ENCODE data around the gene TRIM27. TPM values are rescaled to one million over a fixed set of nuclear protein-coding genes. Genes with fewer than 3 reads are reported as not detected.
A peak's percentile ranks its signal among the peaks of the same experiment; 100 is the strongest.

TRIM27 gene
- total RNA-seq, 2 experiments from 2014 or later: 11.5 to 13.2 TPM

DNA sequence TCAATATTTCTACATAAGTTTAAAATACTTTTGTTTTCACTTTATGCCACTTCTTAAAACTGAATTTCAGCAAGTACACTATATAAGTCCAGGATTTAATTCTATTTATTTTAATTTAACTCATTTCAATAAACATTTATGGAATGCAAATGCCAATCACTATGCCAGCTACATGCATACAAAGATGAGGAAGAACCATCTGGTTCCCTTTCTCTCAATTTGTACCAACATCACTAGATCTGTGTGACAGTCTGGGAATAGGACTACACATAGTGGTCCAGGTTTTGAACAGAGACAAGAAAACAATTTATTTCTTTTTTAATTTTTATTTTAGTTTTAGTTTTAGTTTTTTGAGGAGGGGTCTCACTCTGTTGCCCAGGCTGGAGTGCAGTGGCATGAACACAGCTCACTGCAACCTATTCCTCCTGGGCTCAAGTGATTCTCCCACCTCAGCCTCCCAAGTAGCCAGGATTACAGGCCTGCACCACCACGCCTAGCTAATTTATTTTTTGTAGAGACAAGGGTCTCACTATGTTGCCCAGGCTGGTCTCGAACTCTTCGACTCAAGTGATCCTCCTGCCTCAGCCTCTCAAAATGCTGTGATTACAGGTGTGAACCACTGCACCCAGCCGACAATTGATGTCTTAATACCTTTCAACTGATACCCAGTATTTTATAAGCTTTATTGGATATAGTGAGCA, 35.8 kb downstream of the TRIM27 start:
- DNase-seq (no peak), ATAC-seq (ENCODE audit: poor library complexity) (no peak)
- Mint-ChIP-seq H3K27ac (no peak overlapping the region), H3K27me3 (no peaks in the 10 kb centered on the region), H3K4me1 (ENCODE audit: low read depth) (peaks cover 31% of the 10 kb centered on the region), H3K9me3 (peaks cover 6% of the 10 kb centered on the region), H3K4me3 (no peak overlapping the region), H3K36me3 (ENCODE audit: low read depth) (peaks cover 6% of the 10 kb centered on the region)
- ChIA-PET POLR2A (interaction anchor here (8.1 kb wide), 1 partner anchor 9 kb away, joined by 146 read pairs; no protein-coding TSS in a partner anchor), CTCF (no interaction called here)
- Histone ChIP-seq H3K27me3 (ENCODE audit: control insufficient read depth in 1 of 2, insufficient read depth in 2 of 2, low read length in 2 of 2) (no peaks in the 10 kb centered on the region), H3K4me1 (ENCODE audit: insufficient read depth, low read length) (peaks cover 27% of the 10 kb centered on the region), H3K27ac (ENCODE audit: low read depth in 1 of 2, low read length in 2 of 2) (no peak overlapping the region), H3K36me3 (ENCODE audit: insufficient read depth, low read length) (no peaks in the 10 kb centered on the region), H3K9me3 (ENCODE audit: control insufficient read depth in 1 of 2, insufficient read depth in 1 of 2, low read length in 2 of 2) (peaks cover 0 to 16% of the 10 kb centered on the region in 2 experiments), H3K4me3 (ENCODE audit: low read length) (no peak overlapping the region)
- TF ChIP-seq, protein P1, sequence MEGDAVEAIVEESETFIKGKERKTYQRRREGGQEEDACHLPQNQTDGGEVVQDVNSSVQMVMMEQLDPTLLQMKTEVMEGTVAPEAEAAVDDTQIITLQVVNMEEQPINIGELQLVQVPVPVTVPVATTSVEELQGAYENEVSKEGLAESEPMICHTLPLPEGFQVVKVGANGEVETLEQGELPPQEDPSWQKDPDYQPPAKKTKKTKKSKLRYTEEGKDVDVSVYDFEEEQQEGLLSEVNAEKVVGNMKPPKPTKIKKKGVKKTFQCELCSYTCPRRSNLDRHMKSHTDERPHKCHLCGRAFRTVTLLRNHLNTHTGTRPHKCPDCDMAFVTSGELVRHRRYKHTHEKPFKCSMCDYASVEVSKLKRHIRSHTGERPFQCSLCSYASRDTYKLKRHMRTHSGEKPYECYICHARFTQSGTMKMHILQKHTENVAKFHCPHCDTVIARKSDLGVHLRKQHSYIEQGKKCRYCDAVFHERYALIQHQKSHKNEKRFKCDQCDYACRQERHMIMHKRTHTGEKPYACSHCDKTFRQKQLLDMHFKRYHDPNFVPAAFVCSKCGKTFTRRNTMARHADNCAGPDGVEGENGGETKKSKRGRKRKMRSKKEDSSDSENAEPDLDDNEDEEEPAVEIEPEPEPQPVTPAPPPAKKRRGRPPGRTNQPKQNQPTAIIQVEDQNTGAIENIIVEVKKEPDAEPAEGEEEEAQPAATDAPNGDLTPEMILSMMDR (IDR thresholded peaks at IDR 0.05): no peak
- intact Hi-C loops (cut with DNase I, micrococcal nuclease): loop anchor here in 1 of 2 experiments (2.0 kb wide), 1 partner anchor 19 kb away; no protein-coding TSS in a partner anchor

DNA sequence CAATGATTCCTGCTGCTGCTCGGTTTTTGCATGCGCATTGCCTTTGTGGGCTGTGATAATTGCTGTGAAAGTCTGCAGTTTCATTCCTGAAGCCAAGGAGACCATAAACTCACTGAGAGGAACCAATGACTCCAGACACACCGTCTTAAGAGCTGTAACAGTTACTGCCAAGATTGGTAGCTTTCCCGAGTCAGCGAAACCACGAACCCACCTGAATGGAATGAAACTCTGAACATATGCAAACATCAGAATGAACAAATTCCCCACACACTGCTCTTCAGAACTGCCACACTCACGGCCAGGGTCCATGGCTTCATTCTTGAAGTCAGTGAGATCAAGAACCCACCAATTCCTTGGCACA, 37.7 kb downstream of the TRIM27 start:
- Mint-ChIP-seq H3K27me3 (peaks cover 4% of the 10 kb centered on the region), H3K4me3 (peak overlapping the region; percentile 62), H3K27ac (peak overlapping the region; percentile 81), H3K4me1 (ENCODE audit: low read depth) (peaks cover 36% of the 10 kb centered on the region), H3K9me3 (peaks cover 6% of the 10 kb centered on the region), H3K36me3 (ENCODE audit: low read depth) (peaks cover 9% of the 10 kb centered on the region)
- H3K4me3 ChIP-seq (ENCODE audit: low read length): no peak overlapping the region
- intact Hi-C loops (cut with DNase I, micrococcal nuclease): loop anchor here in 1 of 2 experiments (2.0 kb wide), 1 partner anchor 17 kb away; no protein-coding TSS in a partner anchor
- H3K27ac ChIP-seq (ENCODE audit: low read depth in 1 of 2, low read length in 2 of 2): no peak overlapping the region
- ATAC-seq (ENCODE audit: poor library complexity) (no peak), DNase-seq (no peak)
- peaks cover 0 to 12% of the 10 kb centered on the region in 2 experiments for H3K9me3 ChIP-seq (ENCODE audit: control insufficient read depth in 1 of 2, insufficient read depth in 1 of 2, low read length in 2 of 2)
- H3K27me3 ChIP-seq (ENCODE audit: control insufficient read depth in 1 of 2, insufficient read depth in 2 of 2, low read length in 2 of 2): no peaks in the 10 kb centered on the region
- TF ChIP-seq, protein P1 (IDR thresholded peaks at IDR 0.05): no peak
- ChIA-PET POLR2A (interaction anchor here (1.8 to 8.1 kb wide), 6 partner anchors 11 to 1739 kb away, joined by 10 to 154 read pairs (median 21); partner anchors contain the start of gene TRIM27), CTCF (interaction anchor here (1.7 to 2.7 kb wide), 2 partner anchors 10 to 37 kb away, joined by 6 to 8 read pairs; no protein-coding TSS in a partner anchor)
- H3K36me3 ChIP-seq (ENCODE audit: insufficient read depth, low read length): no peaks in the 10 kb centered on the region
- H3K4me1 ChIP-seq (ENCODE audit: insufficient read depth, low read length): peaks cover 29% of the 10 kb centered on the region

GRCh38 chr6:28884423-28885131, 39.2 kb downstream of the TRIM27 start:
- H3K9me3 Mint-ChIP-seq: peaks cover 6% of the 10 kb centered on the region
- peaks cover 10% of the 10 kb centered on the region for H3K36me3 Mint-ChIP-seq (ENCODE audit: low read depth)
- peak; percentile 65 to 92 (median 72) for DNase-seq
- Histone ChIP-seq H3K27me3 (ENCODE audit: control insufficient read depth in 1 of 2, insufficient read depth in 2 of 2, low read length in 2 of 2) (no peaks in the 10 kb centered on the region), H3K4me3 (ENCODE audit: low read length) (peak overlapping the region; percentile 33), H3K36me3 (ENCODE audit: insufficient read depth, low read length) (no peaks in the 10 kb centered on the region), H3K9me3 (ENCODE audit: control insufficient read depth in 1 of 2, insufficient read depth in 1 of 2, low read length in 2 of 2) (peaks cover 0 to 15% of the 10 kb centered on the region in 2 experiments), H3K4me1 (ENCODE audit: insufficient read depth, low read length) (peaks cover 29% of the 10 kb centered on the region), H3K27ac (ENCODE audit: low read depth in 1 of 2, low read length in 2 of 2) (peak overlapping the region in 1 of 2 donors; percentile 41)
- peaks cover 42% of the 10 kb centered on the region for H3K4me1 Mint-ChIP-seq (ENCODE audit: low read depth)
- CTCF ChIA-PET: interaction anchor here (0.9 to 2.7 kb wide), 7 partner anchors 11 to 132 kb away, joined by 3 to 13 read pairs (median 4); no protein-coding TSS in a partner anchor
- POLR2A ChIA-PET: interaction anchor here (0.6 to 8.1 kb wide), 23 partner anchors 9 to 1751 kb away, joined by 3 to 154 read pairs (median 4); partner anchors contain the start of gene TRIM27
- peak overlapping the region; percentile 81 for H3K27ac Mint-ChIP-seq
- H3K27me3 Mint-ChIP-seq: peaks cover 7% of the 10 kb centered on the region
- H3K4me3 Mint-ChIP-seq: peak overlapping the region; percentile 81
- TF ChIP-seq, protein P1 (IDR thresholded peaks at IDR 0.05): no peak
- peak; percentile 82 for ATAC-seq (ENCODE audit: poor library complexity)
- intact Hi-C loops (cut with DNase I, micrococcal nuclease): loop anchor here (1.0 kb wide), 3 partner anchors 10 to 18 kb away; no protein-coding TSS in a partner anchor

Measured in CD4-positive, alpha-beta T cell (primary cell).